ENCODE results near the gene CACNG8.

DNA sequence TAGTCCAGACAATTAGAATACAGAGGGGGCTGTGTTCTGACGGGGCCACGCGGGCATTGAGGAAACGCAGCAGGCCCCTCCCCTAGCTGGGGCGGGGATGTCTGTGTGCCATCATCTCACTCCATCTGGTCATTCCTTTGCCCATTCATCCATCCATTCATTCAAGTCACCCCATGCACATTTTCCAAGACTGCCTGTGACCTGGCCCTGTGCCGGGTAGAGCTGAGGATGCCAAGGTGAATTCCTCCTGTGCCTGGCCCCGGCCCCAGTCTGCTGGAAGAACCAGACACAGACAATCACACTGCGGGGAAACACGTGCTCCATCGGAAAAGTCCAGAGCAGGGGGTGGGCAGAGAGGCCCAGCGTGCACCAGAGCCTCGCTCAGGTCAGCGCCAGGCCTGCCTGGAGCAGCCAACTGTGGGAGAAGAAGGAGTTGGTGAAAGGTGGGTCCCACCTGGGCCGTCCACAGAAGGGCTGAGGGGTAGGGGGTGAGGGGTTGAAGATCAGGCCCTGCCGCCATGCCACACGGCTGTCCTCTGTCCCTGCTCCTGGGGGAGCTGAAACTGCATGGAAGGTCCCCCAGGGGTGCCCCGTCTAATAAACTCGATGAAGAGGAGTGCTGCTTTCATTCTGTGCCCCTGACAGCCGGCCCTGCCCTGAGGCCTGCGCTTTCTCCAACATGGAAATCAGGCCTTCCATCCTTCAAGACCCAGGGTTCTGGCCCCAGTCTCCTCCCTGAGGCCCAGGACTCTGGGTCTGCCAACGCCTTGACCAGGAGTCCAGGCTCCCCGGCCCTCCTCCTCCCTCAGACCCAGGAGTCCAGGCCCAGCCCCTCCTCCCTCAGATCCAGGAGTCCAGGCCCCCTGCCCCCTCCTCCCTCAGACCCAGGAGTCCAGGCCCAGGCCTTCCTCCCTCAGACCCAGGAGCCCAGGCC lies 27.1 kb downstream of the CACNG8 start:
- TF ChIP-seq, protein P1, sequence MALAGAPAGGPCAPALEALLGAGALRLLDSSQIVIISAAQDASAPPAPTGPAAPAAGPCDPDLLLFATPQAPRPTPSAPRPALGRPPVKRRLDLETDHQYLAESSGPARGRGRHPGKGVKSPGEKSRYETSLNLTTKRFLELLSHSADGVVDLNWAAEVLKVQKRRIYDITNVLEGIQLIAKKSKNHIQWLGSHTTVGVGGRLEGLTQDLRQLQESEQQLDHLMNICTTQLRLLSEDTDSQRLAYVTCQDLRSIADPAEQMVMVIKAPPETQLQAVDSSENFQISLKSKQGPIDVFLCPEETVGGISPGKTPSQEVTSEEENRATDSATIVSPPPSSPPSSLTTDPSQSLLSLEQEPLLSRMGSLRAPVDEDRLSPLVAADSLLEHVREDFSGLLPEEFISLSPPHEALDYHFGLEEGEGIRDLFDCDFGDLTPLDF (CRISPR knock-in tag; IDR thresholded peaks at IDR 0.05) = no peak
- TF ChIP-seq TP53 (CRISPR knock-in tag; IDR thresholded peaks at IDR 0.05) = no peak
- TF ChIP-seq CTCF (IDR thresholded peaks at IDR 0.05) = no peak
- TF ChIP-seq E2F5 (CRISPR knock-in tag; IDR thresholded peaks at IDR 0.05) = no peak
- no peak for TF ChIP-seq ZNF219 (CRISPR knock-in tag; IDR thresholded peaks at IDR 0.05; ENCODE audit: borderline replicate concordance)
- TF ChIP-seq KAT7 (CRISPR knock-in tag; IDR thresholded peaks at IDR 0.05; ENCODE audit: borderline replicate concordance) = no peak
- TF ChIP-seq, protein P2, sequence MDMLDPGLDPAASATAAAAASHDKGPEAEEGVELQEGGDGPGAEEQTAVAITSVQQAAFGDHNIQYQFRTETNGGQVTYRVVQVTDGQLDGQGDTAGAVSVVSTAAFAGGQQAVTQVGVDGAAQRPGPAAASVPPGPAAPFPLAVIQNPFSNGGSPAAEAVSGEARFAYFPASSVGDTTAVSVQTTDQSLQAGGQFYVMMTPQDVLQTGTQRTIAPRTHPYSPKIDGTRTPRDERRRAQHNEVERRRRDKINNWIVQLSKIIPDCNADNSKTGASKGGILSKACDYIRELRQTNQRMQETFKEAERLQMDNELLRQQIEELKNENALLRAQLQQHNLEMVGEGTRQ (CRISPR knock-in tag; IDR thresholded peaks at IDR 0.05) = no peak
- TF ChIP-seq, protein P3, sequence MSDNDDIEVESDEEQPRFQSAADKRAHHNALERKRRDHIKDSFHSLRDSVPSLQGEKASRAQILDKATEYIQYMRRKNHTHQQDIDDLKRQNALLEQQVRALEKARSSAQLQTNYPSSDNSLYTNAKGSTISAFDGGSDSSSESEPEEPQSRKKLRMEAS (CRISPR knock-in tag; IDR thresholded peaks at IDR 0.05) = no peak
- no peak for TF ChIP-seq CREB1 (CRISPR knock-in tag; IDR thresholded peaks at IDR 0.05)
- TF ChIP-seq ATF1 (CRISPR knock-in tag; IDR thresholded peaks at IDR 0.05) = no peak
- TF ChIP-seq HMGA2 (CRISPR knock-in tag; IDR thresholded peaks at IDR 0.05) = no peak

Measured in WTC11 (cell line).